H9 (cell line): ENCODE measurements around the gene MTA2. TPM values are rescaled to one million over a fixed set of nuclear protein-coding genes. Genes with fewer than 3 reads are reported as not detected.

Experiments
- DNase-seq: peaks from one replicate; pipeline ENCODE4 v3.0.0-alpha.2; 2017
- H2AFZ ChIP-seq: one replicate; pipeline ENCODE4 v1.6.1; 2013; ENCODE audit warnings: mild to moderate bottlenecking, low read length, control low read depth, moderate library complexity
- H2AK5ac ChIP-seq: 2 replicates; pipeline ENCODE4 v1.6.1; 2013; ENCODE audit warnings: low read length, control low read depth, mixed read lengths; ENCODE audit not compliant: insufficient read length
- H2BK120ac ChIP-seq: one replicate; pipeline ENCODE4 v1.6.1; 2013; ENCODE audit warnings: low read depth, mild to moderate bottlenecking, low read length, control low read depth, inconsistent platforms; ENCODE audit not compliant: poor library complexity, severe bottlenecking
- H2BK12ac ChIP-seq: 2 replicates; pipeline ENCODE4 v1.6.1; 2013; ENCODE audit warnings: low read length, control low read depth, mixed read lengths, low read depth; ENCODE audit not compliant: insufficient read length
- H2BK15ac ChIP-seq: 2 replicates; pipeline ENCODE4 v1.6.1; 2013; ENCODE audit warnings: low read depth, low read length, control low read depth
- H2BK20ac ChIP-seq: one replicate; pipeline ENCODE4 v1.6.1; 2013; ENCODE audit warnings: low read depth, mild to moderate bottlenecking, low read length, control low read depth, inconsistent platforms; ENCODE audit not compliant: poor library complexity, severe bottlenecking
- H2BK5ac ChIP-seq: 2 replicates; pipeline ENCODE4 v1.6.1; 2013; ENCODE audit warnings: low read length, control low read depth, mixed read lengths; ENCODE audit not compliant: insufficient read length
- H3K14ac ChIP-seq: 2 replicates; pipeline ENCODE4 v1.6.1; 2013; ENCODE audit warnings: low read length, control low read depth; ENCODE audit not compliant: insufficient read depth
- H3K18ac ChIP-seq: 2 replicates; pipeline ENCODE4 v1.6.1; 2013; ENCODE audit warnings: low read depth, mild to moderate bottlenecking, mixed read lengths, low read length, control low read depth; ENCODE audit not compliant: insufficient read length
- H3K23ac ChIP-seq: 2 replicates; pipeline ENCODE4 v1.6.1; 2013; ENCODE audit warnings: low read length, control low read depth, mixed read lengths, low read depth; ENCODE audit not compliant: insufficient read length
- H3K23me2 ChIP-seq: 2 replicates; pipeline ENCODE4 v1.6.1; 2013; ENCODE audit warnings: low read depth, mild to moderate bottlenecking, mixed read lengths, low read length, control low read depth; ENCODE audit not compliant: insufficient read length, poor library complexity, severe bottlenecking
- H3K27ac ChIP-seq: 2 replicates; pipeline ENCODE4 v1.5.1; 2013; ENCODE audit warnings: low read length, control low read depth, mixed read lengths, low read depth; ENCODE audit not compliant: insufficient read length
- H3K27me3 ChIP-seq: 2 replicates; pipeline ENCODE4 v1.6.1; 2013; ENCODE audit warnings: low read length, control low read depth, inconsistent platforms; ENCODE audit not compliant: insufficient read depth
- H3K4ac ChIP-seq: 2 replicates; pipeline ENCODE4 v1.6.1; 2013; ENCODE audit warnings: low read depth, mild to moderate bottlenecking, control low read depth, inconsistent platforms, low read length, moderate library complexity
- H3K4me1 ChIP-seq: 2 replicates; pipeline ENCODE4 v1.6.1; 2013; ENCODE audit warnings: low read length, control low read depth, inconsistent platforms; ENCODE audit not compliant: insufficient read depth
- H3K4me2 ChIP-seq: 2 replicates; pipeline ENCODE4 v1.6.1; 2013; ENCODE audit warnings: low read length, control low read depth, mixed read lengths; ENCODE audit not compliant: insufficient read length, insufficient read depth
- H3K56ac ChIP-seq: 2 replicates; pipeline ENCODE4 v1.6.1; 2013; ENCODE audit warnings: low read depth, mild to moderate bottlenecking, mixed read lengths, low read length, control low read depth; ENCODE audit not compliant: insufficient read length
- H3K79me1 ChIP-seq: 2 replicates; pipeline ENCODE4 v1.6.1; 2013; ENCODE audit warnings: low read depth, mild to moderate bottlenecking, moderate library complexity, low read length, control low read depth, inconsistent platforms; ENCODE audit not compliant: insufficient read depth, poor library complexity, severe bottlenecking
- H3K79me2 ChIP-seq: 2 replicates; pipeline ENCODE4 v1.6.1; 2013; ENCODE audit warnings: low read length, control low read depth, inconsistent platforms; ENCODE audit not compliant: insufficient read depth
- H3K9ac ChIP-seq: 2 replicates; pipeline ENCODE4 v1.6.1; 2013; ENCODE audit warnings: low read length, control low read depth, mixed read lengths; ENCODE audit not compliant: insufficient read length; ENCODE audit errors: extremely low read depth
- H3K9me3 ChIP-seq: one replicate; pipeline ENCODE4 v1.6.1; 2013; ENCODE audit warnings: low read depth, low read length, inconsistent platforms; ENCODE audit not compliant: control insufficient read depth
- H3T11ph ChIP-seq: one replicate; pipeline ENCODE4 v1.6.1; 2013; ENCODE audit warnings: mild to moderate bottlenecking, low read length, control low read depth, inconsistent platforms
- H4K20me1 ChIP-seq: one replicate; pipeline ENCODE4 v1.6.1; 2013; ENCODE audit not compliant: control insufficient read depth, insufficient read length, insufficient read depth
- H4K5ac ChIP-seq: 2 replicates; pipeline ENCODE4 v1.6.1; 2013; ENCODE audit warnings: low read depth, mild to moderate bottlenecking, mixed read lengths, low read length, control low read depth; ENCODE audit not compliant: insufficient read length
- H4K8ac ChIP-seq: replicated peaks from 2 replicates; pipeline ENCODE4 v1.6.1; 2013; ENCODE audit warnings: low read length, control low read depth, mixed read lengths, low read depth; ENCODE audit not compliant: insufficient read length
- H4K91ac ChIP-seq: 2 replicates; pipeline ENCODE4 v1.6.1; 2013; ENCODE audit warnings: low read depth, mild to moderate bottlenecking, moderate library complexity, mixed read lengths, low read length, control low read depth; ENCODE audit not compliant: insufficient read length
- H3K27ac Mint-ChIP-seq, 3 experiments: 2 replicates in 2 of 3; 3 replicates in 1 of 3; pipeline ENCODE4 v1.8.0; 2020 to 2021; ENCODE audit warnings: mixed read lengths in 3 of 3, mild to moderate bottlenecking in 1 of 3, moderate library complexity in 1 of 3
- H3K27me3 Mint-ChIP-seq: 2 replicates; pipeline ENCODE4 v1.8.0; 2021; ENCODE audit warnings: low read depth, mild to moderate bottlenecking, moderate library complexity, mixed read lengths
- H3K36me3 Mint-ChIP-seq, 3 experiments: 2 replicates in 2 of 3; 3 replicates in 1 of 3; pipeline ENCODE4 v1.8.0; 2020 to 2021; ENCODE audit warnings: low read depth in 3 of 3, mixed read lengths in 3 of 3; ENCODE audit not compliant: insufficient read depth in 1 of 3
- H3K4me1 Mint-ChIP-seq, 2 experiments: 2 replicates each; pipeline ENCODE4 v1.8.0; 2020; ENCODE audit warnings: mixed read lengths in 2 of 2
- H3K4me3 Mint-ChIP-seq, 2 experiments: 2 replicates in 1 of 2; 3 replicates in 1 of 2; pipeline ENCODE4 v1.8.0; 2020 to 2021; ENCODE audit warnings: mild to moderate bottlenecking in 2 of 2, mixed read lengths in 2 of 2, moderate library complexity in 1 of 2
- H3K9me3 Mint-ChIP-seq, 2 experiments: 2 replicates in 1 of 2; 3 replicates in 1 of 2; pipeline ENCODE4 v1.8.0; 2020; ENCODE audit warnings: mild to moderate bottlenecking in 2 of 2, mixed read lengths in 2 of 2, moderate library complexity in 1 of 2
- WGBS: extraction: QIAGEN DNeasy Blood & Tissue Kit; methylation state at CpG from one replicate; pipeline ENCODE4 v1.1.7; 2013; ENCODE audit warnings: missing lambda C conversion rate, low lambda C conversion rate, mixed read lengths; ENCODE audit not compliant: insufficient read length; ENCODE audit errors: extremely low coverage; 5-methylcytosine and 5-hydroxymethylcytosine counted together
- total RNA-seq: library from RNA; stranded (reverse); gene quantifications from 2 replicates; pipeline ENCODE4 v1.2.1, GENCODE V29; 2021
- TF ChIP-seq, protein P1 (sequence below): fragments of 200-600 bp; sonication (generic); conservative IDR thresholded peaks from 3 replicates; pipeline ENCODE4 v1.8.0; 2021; ENCODE audit warnings: antibody characterized with exemption, mild to moderate bottlenecking

MTA2 gene
- total RNA-seq, 1 experiment from 2014 or later, result 143 TPM

DNA sequence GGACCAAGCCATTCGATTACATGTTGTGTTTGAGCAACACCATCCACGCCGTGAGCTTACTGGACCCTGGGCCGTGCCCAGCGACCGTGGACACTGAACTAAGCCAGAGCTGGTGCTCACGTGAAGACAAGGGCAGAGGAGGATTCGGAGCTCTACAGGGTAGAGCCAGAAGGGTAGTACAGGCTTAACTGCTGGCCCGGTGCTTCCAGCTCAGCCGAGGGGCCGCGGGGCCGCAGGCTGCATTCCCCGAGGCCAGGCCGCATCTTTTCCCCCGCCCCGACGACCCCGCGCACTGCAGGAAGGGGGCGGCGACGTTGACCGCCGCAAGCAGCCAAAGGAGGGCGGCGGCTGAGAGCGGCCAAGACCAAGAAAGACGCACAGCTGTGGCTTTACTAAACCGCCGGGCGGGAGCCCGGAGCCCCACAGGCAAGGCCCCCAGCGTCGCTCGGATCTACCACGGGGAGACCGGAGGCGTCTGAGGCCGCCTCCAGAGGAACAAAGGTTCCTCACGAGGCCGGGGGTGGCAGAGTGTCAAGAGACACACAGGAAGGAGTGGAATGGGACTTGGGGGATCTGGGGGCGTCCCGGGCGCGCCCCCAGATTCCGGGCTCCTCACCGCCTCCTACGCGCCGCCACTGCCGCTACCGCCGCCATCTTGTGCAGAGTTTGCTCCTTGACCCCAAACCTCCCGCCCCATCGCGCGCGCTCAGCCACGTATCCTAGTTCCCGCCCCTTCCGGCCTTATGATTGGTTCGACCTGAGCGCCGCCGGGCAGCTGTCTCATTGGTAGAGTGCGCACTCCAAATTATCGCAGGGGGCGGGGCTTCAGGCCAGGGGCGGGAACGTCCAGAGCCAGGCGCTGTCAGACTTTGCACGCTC is 44.5 kb upstream of the MTA2 start, which contains the start of gene GANAB:
Gene GANAB, minus strand, starts transcription at position 668 of the 879 bp plus-strand sequence. Its CDS starts 14 bp downstream, at position 654.
- H3K23ac ChIP-seq, result no peak within 1 kb of the TSS
- no peak within 1 kb of the TSS; the same call in 1 of the 2 replicates for H3K4ac ChIP-seq
- Mint-ChIP-seq H3K4me3 (peak within 1 kb of the TSS; percentile 98 to 100), H3K27ac (peak within 1 kb of the TSS; percentile 84 to 98 (median 98)), H3K4me1 (peaks cover 7 to 9% of the 10 kb centered on the region in 2 experiments), H3K36me3 (peaks cover 14 to 46% (median 29%) of the 10 kb centered on the region in 3 experiments), H3K27me3 (no peaks in the 10 kb centered on the region), H3K9me3 (no peaks in the 10 kb centered on the region)
- H2AK5ac ChIP-seq, result no peak within 1 kb of the TSS
- H2BK15ac ChIP-seq, result no peak within 1 kb of the TSS
- no peak within 1 kb of the TSS for H4K5ac ChIP-seq
- no peaks in the 10 kb centered on the region for H3K9me3 ChIP-seq
- peak within 1 kb of the TSS; percentile 86 for H3K9ac ChIP-seq
- H3K27me3 ChIP-seq, result no peaks in the 10 kb centered on the region
- peak; percentile 98 for DNase-seq
- no peak within 1 kb of the TSS for H2BK5ac ChIP-seq
- H3K14ac ChIP-seq, result peak within 1 kb of the TSS; percentile 85
- H3K27ac ChIP-seq, result no peak within 1 kb of the TSS
- no peaks in the 10 kb centered on the region for H3K79me1 ChIP-seq
- H3K4me2 ChIP-seq, result peak within 1 kb of the TSS; percentile 74
- no CpG with 5 or more reads among the region's 73 CpGs for WGBS
- no peak within 1 kb of the TSS for H4K91ac ChIP-seq
- H3K4me1 ChIP-seq, result peaks cover 3% of the 10 kb centered on the region; the same call in 1 of the 2 replicates
- no peak within 1 kb of the TSS for H4K8ac ChIP-seq
- H2BK12ac ChIP-seq, result no peak within 1 kb of the TSS
- peaks cover 5% of the 10 kb centered on the region for H3K23me2 ChIP-seq
- H3K79me2 ChIP-seq, result peaks cover 10% of the 10 kb centered on the region; the same call in 1 of the 2 replicates
- TF ChIP-seq, protein P1, sequence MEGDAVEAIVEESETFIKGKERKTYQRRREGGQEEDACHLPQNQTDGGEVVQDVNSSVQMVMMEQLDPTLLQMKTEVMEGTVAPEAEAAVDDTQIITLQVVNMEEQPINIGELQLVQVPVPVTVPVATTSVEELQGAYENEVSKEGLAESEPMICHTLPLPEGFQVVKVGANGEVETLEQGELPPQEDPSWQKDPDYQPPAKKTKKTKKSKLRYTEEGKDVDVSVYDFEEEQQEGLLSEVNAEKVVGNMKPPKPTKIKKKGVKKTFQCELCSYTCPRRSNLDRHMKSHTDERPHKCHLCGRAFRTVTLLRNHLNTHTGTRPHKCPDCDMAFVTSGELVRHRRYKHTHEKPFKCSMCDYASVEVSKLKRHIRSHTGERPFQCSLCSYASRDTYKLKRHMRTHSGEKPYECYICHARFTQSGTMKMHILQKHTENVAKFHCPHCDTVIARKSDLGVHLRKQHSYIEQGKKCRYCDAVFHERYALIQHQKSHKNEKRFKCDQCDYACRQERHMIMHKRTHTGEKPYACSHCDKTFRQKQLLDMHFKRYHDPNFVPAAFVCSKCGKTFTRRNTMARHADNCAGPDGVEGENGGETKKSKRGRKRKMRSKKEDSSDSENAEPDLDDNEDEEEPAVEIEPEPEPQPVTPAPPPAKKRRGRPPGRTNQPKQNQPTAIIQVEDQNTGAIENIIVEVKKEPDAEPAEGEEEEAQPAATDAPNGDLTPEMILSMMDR, result no peak
- H2BK20ac ChIP-seq, result no peak within 1 kb of the TSS
- no peak within 1 kb of the TSS for H2AFZ ChIP-seq
- no peak within 1 kb of the TSS for H3K56ac ChIP-seq
- no peak within 1 kb of the TSS for H3T11ph ChIP-seq
- H3K18ac ChIP-seq, result peak within 1 kb of the TSS; percentile 81
- no peaks in the 10 kb centered on the region for H4K20me1 ChIP-seq
- no peak within 1 kb of the TSS for H2BK120ac ChIP-seq
